HT-29 (cell line): Measurements from ENCODE around the gene ABLIM3. TPM values are rescaled to one million over a fixed set of nuclear protein-coding genes. Genes with fewer than 3 reads are reported as not detected.

Source experiments
- DNase-seq: peaks from one replicate; pipeline ENCODE4 v3.0.0-alpha.2; 2015; ENCODE audit warnings: low spot score
- total RNA-seq: library from RNA; depleted of rRNA; stranded (reverse); fragments of >200 nt; shearing (Covaris generic); gene quantifications from 2 replicates; pipeline ENCODE4 v1.2.3, GENCODE V29; 2014; rRNA removed

Gene ABLIM3
- total RNA-seq, 1 experiment from 2014 or later = 13.6 TPM

DNA sequence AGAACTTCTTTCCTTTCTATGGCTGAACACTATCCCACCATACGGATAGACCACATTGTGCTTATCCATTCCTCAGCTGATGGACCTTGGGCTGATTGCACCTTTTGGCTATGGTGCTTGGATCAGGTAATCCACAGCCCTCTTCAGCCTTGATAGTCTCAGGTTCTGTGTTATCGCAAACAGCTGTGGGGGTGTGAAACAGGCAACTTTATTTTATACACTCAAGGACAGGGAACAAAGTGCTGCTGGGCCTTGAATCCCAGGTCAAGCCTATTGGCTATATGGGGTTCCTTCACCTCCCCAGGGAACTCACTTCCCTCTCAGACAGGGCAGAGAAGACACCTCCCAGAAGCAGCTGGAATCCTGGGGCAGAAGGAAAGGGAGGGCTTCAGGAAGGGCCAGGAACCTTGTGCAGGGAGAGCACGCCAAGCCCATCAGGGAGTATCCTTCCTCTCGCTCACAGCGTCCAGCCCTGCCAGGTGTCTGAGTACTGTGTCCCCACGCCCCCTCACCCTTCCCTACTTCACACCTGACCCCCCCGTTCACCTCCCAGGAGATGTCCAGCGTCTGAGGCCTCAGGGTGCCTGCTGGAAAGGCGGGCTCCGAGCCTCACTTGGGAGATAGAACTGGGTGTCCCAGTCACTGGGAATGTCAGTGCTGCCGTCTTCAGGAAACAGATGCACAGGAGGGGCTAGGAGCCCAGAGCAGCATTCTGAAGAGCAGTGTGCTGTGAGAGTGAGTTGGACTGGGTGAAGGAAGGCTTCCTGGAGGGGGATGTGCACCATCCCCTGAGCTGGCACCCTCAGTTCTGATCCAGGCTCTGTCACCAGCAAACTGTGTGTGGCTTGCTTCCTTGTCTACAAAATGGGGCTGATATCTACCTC lies 163.1 kb downstream of the ABLIM3 start:
- no peak for DNase-seq

DNA sequence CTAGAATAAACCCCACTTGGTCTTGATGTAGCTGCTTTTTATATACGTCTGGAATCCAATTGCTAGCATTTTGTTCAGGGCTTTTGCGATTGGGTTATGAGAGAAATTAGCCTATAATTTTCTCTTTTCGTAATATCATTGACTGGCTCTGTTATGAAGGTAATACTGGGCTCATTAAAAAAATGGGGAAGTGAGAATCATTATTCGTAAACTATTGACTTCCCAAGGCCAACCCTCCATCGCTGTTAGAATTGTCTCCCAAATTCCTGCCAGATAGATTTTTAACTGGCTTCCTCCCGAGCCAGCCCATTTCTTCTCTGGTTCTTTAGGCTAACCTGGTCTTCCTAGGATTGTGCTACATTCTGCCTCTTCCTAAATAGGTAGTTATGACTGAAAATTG lies 168.1 kb downstream of the ABLIM3 start:
- DNase-seq = no peak

Other genes starting within 250 kb of the ABLIM3 start
- gene SH3TC2, start 78.4 kb upstream of the ABLIM3 start, total RNA-seq = 18.0 and 19.9 TPM in 2 replicates
- 0.05 TPM in 1 of 2 replicates, not detected in the other for gene AFAP1L1, start 130.4 kb downstream of the ABLIM3 start, total RNA-seq
- gene GRPEL2, start 204.0 kb downstream of the ABLIM3 start, total RNA-seq = 10.7 and 14.2 TPM in 2 replicates
- 1.2 and 1.7 TPM in 2 replicates for gene PCYOX1L, start 216.6 kb downstream of the ABLIM3 start, total RNA-seq
- gene IL17B, start 237.8 kb downstream of the ABLIM3 start, total RNA-seq = not detected in 2 replicates